Ascending aorta (tissue), 2 donors: ENCODE data around the gene ATP2B2. TPM values are rescaled to one million over a fixed set of nuclear protein-coding genes. Genes with fewer than 3 reads are reported as not detected.

Experiments
- DNase-seq, 2 donors: peaks; one replicate each; pipeline ENCODE4 v3.0.0-alpha.2; 2019; ENCODE audit warnings: low spot score in 2 of 2
- H3K27ac ChIP-seq, 2 donors: fragments of 200-600 bp; sonication (generic); one replicate each; pipeline ENCODE4 v1.5.1; 2016 to 2017; ENCODE audit warnings: mild to moderate bottlenecking in 1 of 2
- H3K27me3 ChIP-seq: fragments of 200-600 bp; sonication (generic); one replicate; pipeline ENCODE4 v1.5.1; 2017
- H3K36me3 ChIP-seq, 2 donors: fragments of 200-600 bp; sonication (generic); one replicate each; pipeline ENCODE4 v1.5.1; 2016
- H3K4me1 ChIP-seq, 2 donors: fragments of 200-600 bp; sonication (generic); one replicate each; pipeline ENCODE4 v1.5.1; 2016 to 2017; ENCODE audit warnings: mild to moderate bottlenecking in 1 of 2
- H3K4me3 ChIP-seq, 2 donors: fragments of 200-600 bp; sonication (generic); one replicate each; pipeline ENCODE4 v1.5.1; 2016 to 2017; ENCODE audit warnings: mild to moderate bottlenecking in 1 of 2
- H3K9me3 ChIP-seq, 2 donors: fragments of 200-600 bp; sonication (generic); one replicate each; pipeline ENCODE4 v1.5.1; 2016
- intact Hi-C: fragments of 100-400 bp; cut with DNase I; formaldehyde crosslinking; loops from one replicate; pipeline ENCODE4 v1.15.1; 2023
- total RNA-seq: library from RNA; depleted of rRNA; stranded (reverse); fragments of >200 nt; gene quantifications from one replicate; pipeline ENCODE4 v1.1.0, GENCODE V29; 2016
- TF ChIP-seq, protein P1 (sequence below), 3 experiments: fragments of 200-600 bp in 2 of 3; fragments of 450-650 bp in 1 of 3; sonication (generic) in 2 of 3; IDR thresholded peaks; one replicate each; pipeline ENCODE4 v1.5.1; 2016 to 2019; ENCODE audit warnings: antibody characterized with exemption in 3 of 3, mild to moderate bottlenecking in 1 of 3, moderate library complexity in 1 of 3

The ATP2B2 gene
- total RNA-seq, 1 donor from 2014 or later = not detected

- intact Hi-C loops = no loop called here
- H3K27me3 ChIP-seq = no peaks in the 10 kb centered on the region
- DNase-seq = no peak
- TF ChIP-seq, protein P1, sequence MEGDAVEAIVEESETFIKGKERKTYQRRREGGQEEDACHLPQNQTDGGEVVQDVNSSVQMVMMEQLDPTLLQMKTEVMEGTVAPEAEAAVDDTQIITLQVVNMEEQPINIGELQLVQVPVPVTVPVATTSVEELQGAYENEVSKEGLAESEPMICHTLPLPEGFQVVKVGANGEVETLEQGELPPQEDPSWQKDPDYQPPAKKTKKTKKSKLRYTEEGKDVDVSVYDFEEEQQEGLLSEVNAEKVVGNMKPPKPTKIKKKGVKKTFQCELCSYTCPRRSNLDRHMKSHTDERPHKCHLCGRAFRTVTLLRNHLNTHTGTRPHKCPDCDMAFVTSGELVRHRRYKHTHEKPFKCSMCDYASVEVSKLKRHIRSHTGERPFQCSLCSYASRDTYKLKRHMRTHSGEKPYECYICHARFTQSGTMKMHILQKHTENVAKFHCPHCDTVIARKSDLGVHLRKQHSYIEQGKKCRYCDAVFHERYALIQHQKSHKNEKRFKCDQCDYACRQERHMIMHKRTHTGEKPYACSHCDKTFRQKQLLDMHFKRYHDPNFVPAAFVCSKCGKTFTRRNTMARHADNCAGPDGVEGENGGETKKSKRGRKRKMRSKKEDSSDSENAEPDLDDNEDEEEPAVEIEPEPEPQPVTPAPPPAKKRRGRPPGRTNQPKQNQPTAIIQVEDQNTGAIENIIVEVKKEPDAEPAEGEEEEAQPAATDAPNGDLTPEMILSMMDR (IDR thresholded peaks at IDR 0.05) = no peak
- no peak overlapping the region for H3K4me3 ChIP-seq
- peaks cover 74 to 86% of the 10 kb centered on the region in 2 donors for H3K36me3 ChIP-seq
- H3K27ac ChIP-seq = no peak overlapping the region
- no peaks in the 10 kb centered on the region for H3K9me3 ChIP-seq
- no peaks in the 10 kb centered on the region for H3K4me1 ChIP-seq
Measured at GRCh38 chr3:10306156-10306555, 199.2 kb downstream of the ATP2B2 start.

DNA sequence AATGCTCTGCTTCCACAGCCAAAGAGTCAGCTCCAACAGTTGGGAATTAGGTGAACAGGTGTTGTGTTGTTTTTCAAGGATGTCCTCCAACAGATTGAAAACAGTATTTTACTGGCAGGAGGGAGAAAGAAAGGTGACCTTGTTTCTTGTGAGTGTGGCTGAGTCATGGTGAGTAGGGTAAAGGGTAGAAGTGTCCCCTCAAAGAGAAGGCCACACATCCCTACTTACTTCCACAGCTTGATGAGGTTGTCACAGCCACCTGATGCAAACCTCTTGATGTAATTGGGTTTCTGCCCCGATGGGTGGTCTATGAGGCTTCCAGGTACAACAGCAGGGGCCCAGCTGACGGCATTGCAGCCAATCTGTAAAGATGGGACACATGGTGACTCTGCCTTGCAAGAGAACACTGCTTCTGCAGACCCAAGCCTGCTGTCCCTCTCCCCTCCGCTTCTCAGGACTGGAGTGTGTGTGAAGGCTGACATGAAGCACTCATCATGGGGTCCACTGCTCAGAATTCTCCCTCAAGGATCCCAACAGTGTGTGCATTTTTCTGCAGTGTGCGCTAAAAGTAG is 200.0 kb downstream of the ATP2B2 start:
- TF ChIP-seq, protein P1 (IDR thresholded peaks at IDR 0.05) = no peak
- Histone ChIP-seq H3K4me1 (no peaks in the 10 kb centered on the region), H3K4me3 (no peak overlapping the region), H3K27me3 (no peaks in the 10 kb centered on the region), H3K9me3 (no peaks in the 10 kb centered on the region), H3K27ac (no peak overlapping the region), H3K36me3 (peaks cover 74 to 86% of the 10 kb centered on the region in 2 donors)
- DNase-seq = no peak
- intact Hi-C loops = no loop called here

DNA sequence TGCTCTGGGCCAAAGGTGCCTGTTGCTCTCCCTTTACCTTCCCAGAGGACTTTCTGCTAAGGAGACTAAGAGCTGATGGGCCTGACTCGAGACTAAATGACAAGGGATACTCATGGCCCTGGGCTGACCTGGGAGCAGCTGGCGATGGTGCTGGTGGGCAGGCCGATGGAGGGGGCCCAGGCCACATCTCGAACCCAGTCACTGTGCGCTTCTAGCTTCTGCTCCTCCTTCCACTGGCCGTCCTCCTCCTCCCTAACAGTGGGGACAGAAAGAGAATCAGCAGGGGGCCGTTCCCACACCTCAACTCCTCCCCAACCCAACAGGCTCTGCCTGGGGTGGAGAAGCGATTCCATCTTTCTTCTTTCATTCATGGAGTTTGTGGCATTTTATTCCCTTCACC is 200.5 kb downstream of the ATP2B2 start:
- no peak overlapping the region for H3K27ac ChIP-seq
- no peak overlapping the region for H3K4me3 ChIP-seq
- no peaks in the 10 kb centered on the region for H3K9me3 ChIP-seq
- H3K27me3 ChIP-seq = no peaks in the 10 kb centered on the region
- H3K36me3 ChIP-seq = peaks cover 74 to 88% of the 10 kb centered on the region in 2 donors
- DNase-seq = no peak
- H3K4me1 ChIP-seq = no peaks in the 10 kb centered on the region
- intact Hi-C loops = no loop called here
- TF ChIP-seq, protein P1 (IDR thresholded peaks at IDR 0.05) = no peak

DNA sequence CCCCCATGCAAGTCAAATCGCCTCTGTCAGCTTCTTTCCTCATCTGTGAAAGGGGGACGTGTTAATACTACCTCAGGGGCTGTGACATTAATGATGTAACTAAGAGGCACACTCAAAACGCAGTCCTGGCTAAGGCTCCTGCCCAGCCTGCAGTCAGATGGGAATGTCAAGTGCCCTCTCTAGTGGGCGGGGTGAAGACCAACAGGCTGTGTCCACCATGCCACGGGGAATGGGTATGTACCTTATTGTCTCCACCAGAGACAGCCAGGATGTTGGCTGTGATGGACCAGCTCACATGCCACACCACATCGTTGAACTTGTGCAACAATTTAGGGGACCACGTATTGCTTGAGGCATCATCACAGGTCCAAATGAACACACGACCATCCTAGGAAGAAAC is 201.6 kb downstream of the ATP2B2 start:
- TF ChIP-seq, protein P1 (IDR thresholded peaks at IDR 0.05) = no peak
- no peak for DNase-seq
- H3K36me3 ChIP-seq = peaks cover 78 to 98% of the 10 kb centered on the region in 2 donors

GRCh38 chr3:10303105-10303504 is 202.3 kb downstream of the ATP2B2 start:
- Histone ChIP-seq H3K4me1 (no peaks in the 10 kb centered on the region), H3K27me3 (no peaks in the 10 kb centered on the region), H3K9me3 (no peaks in the 10 kb centered on the region), H3K27ac (no peak overlapping the region), H3K36me3 (peaks cover 76 to 96% of the 10 kb centered on the region in 2 donors), H3K4me3 (no peak overlapping the region)
- no peak for DNase-seq
- TF ChIP-seq, protein P1 (IDR thresholded peaks at IDR 0.05) = no peak
- intact Hi-C loops = no loop called here

More for the DNA sequence above, 201.6 kb downstream of the ATP2B2 start:
- Histone ChIP-seq H3K27ac (no peak overlapping the region), H3K4me1 (no peaks in the 10 kb centered on the region), H3K4me3 (no peak overlapping the region), H3K27me3 (no peaks in the 10 kb centered on the region), H3K9me3 (no peaks in the 10 kb centered on the region)
- intact Hi-C loops = no loop called here

- H3K4me1 ChIP-seq = no peaks in the 10 kb centered on the region
- no peak overlapping the region for H3K27ac ChIP-seq
- intact Hi-C loops = no loop called here
- TF ChIP-seq, protein P1 (IDR thresholded peaks at IDR 0.05) = no peak
- DNase-seq = no peak
- H3K9me3 ChIP-seq = no peaks in the 10 kb centered on the region
- no peak overlapping the region for H3K4me3 ChIP-seq
- H3K36me3 ChIP-seq = peaks cover 57 to 69% of the 10 kb centered on the region in 2 donors
- H3K27me3 ChIP-seq = no peaks in the 10 kb centered on the region
Measured at GRCh38 chr3:10300087-10300486, 205.3 kb downstream of the ATP2B2 start.
